Activated naive CD4-positive, alpha-beta T cell treated with Interleukin-2 at 50 U/mL for 16 hours (primary cell): ENCODE results near the gene MDH1B.
"Not testable (repeated sequence)": the region's sequence is repeated elsewhere in the genome, so short reads cannot be mapped to it uniquely, and the experiment has no call there.

Experiments used
- DNase-seq: peaks from one replicate; pipeline ENCODE4 v3.0.0-alpha.2; 2020

MDH1B gene

DNA sequence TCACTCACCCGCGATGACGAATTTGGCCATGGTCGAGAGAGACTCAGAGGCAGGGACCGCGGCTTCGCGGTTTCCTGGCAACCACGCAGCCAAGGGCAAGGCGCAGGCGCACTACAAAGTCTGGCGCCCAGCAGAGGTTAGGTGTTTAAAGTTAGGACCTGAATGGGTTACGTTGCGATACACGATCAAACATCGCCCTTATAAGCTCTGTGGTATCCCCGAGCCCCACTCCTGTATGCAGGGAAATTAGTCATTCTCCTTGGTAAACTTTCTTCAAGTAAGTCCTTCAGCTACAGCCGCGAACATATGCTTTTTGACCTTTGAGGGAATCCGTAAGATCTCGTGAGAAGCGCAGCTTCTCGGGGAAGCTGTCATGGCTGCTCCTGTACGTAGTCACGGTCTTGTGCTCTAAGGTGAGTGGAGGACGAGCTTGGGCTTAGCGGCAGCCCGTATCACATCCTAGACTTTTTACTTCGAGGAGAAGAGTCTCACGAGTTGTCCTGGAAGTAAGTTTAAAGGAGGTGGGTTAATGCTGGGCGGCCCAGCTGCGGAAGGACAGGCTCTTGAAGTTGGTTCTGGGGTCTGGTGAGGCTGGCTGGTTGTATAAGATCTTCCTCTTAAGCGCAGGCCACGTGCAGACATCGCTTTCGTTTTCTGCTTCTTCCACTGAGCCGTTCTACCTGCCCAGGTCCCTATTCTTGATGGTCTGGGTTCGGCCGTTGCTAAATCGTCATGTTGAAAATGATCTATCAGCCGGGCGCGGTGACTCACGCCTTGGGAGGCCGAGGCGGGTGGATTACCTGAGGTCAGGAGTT, at the start of gene MDH1B, which contains the start of gene FASTKD2:
Gene MDH1B, minus strand, starts transcription at position 87 of the 815 bp plus-strand sequence. Its CDS starts 57 bp downstream, at position 30.
Gene FASTKD2, plus strand, starts transcription at position 365 of the 815 bp plus-strand sequence. CDS start 1,088 bp downstream, outside the sequence.
- peak; percentile 86 for DNase-seq

DNA sequence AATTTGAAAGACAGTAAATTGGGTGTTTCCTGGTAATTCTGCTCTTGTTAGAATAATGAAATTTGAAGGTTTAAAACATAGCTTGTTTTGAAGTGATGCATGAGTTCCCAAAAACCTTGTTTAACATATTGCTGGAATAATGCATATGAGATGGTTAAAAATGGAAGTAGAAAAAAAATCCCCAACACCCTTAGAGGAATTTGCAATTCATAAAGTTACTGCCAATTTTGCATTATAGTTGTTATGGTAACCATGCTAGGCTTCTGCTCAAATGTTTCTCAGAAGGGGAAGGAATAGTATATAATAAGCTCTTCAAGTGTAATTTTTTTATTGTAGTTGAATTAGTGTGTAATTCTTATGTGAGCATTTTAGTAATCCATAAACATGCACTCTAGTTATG, 49.4 kb upstream of the MDH1B start:
- no peak for DNase-seq

DNA sequence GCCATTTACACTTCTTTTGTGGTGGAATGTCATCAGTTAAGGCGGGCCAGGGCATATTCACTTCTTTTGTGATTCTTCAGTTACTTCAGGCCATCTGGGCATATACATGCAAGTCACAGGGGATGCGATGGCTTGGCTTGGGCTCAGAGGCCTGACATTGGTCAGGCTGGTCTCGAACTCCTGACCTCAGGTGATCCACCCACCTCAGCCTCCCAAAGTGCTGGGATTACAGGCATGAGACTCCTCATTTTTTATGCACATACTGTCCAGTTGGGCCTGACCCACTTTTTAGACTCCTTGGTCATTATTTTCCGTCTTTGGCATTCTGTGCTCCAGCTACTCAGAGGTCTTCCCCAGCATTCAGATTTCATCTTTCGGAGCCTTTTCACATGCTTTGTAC, 47.3 kb upstream of the MDH1B start:
- DNase-seq, result not testable (repeated sequence)

DNA sequence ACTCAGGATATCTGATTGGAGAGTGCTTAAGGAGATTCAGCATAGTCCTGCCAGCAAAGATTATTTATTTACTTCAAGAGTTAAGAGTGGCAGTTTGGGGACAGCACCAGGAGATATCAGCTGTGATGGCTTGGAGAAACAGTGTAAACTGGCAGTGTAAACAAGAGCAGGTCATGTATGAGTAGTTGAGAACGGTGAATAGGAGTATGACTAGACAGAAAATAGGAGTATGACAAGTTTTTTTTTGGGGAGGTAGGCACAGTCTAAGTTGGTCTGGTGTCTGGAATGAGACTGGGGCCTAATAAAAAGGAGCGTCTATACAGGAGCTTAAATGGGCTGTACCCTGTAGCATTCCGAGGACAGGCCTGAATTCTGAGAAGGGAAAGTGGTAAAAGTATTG, 42.5 kb upstream of the MDH1B start:
- DNase-seq, result not testable (repeated sequence)

DNA sequence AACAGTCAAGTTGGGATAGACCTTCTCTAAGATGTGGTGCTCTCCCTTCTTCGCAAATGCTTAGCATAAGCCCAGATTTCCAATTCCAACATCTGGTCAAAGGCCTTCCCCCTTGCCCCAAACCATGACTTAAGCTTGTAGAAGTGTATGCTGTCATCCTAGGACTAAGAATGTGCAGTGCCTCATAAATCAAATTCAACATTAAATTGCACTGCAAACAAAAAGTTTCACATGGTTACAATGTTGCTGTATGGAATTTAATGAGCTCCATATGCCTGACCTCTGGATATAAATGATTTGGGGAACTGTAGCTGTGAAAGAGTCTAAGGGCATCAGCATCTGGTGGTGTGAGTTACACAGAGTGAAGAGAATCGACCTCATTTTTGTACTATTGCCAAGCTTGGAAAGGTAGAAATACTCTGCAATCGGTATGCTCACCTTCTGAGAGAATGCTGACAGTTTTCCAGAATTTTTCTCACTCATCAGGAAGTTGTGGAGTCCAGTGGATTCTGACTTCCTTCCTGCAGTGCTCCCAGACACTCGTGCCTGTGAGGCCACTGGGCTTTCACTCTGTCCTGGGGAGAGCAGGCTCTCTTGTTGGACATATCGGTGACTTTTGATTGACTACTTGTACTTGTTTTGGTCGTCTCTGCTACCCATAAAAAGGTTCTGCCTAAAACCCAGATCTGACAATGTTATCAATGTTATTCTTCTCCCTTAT, 40.9 kb upstream of the MDH1B start:
- DNase-seq, result no peak

DNA sequence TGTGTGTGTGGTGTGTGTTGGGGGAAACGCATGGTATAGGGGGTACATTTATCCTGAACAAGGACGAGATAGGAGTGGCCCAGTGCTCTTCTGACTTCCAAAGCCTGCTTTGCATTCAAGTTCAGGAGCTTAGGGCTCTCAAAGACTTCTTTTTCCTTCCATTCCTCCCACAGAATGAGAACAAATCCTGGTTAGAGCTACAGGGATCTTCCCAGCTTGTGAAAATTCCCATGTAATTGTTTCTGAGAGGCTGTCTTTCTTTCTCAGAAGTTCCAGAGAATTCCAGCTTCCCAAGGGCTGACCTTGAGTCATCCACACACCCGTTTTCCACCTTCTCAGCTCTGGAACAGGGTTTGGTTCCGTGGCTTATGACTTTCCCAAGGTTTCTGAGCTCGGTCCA, 39.2 kb upstream of the MDH1B start:
- no peak for DNase-seq

DNA sequence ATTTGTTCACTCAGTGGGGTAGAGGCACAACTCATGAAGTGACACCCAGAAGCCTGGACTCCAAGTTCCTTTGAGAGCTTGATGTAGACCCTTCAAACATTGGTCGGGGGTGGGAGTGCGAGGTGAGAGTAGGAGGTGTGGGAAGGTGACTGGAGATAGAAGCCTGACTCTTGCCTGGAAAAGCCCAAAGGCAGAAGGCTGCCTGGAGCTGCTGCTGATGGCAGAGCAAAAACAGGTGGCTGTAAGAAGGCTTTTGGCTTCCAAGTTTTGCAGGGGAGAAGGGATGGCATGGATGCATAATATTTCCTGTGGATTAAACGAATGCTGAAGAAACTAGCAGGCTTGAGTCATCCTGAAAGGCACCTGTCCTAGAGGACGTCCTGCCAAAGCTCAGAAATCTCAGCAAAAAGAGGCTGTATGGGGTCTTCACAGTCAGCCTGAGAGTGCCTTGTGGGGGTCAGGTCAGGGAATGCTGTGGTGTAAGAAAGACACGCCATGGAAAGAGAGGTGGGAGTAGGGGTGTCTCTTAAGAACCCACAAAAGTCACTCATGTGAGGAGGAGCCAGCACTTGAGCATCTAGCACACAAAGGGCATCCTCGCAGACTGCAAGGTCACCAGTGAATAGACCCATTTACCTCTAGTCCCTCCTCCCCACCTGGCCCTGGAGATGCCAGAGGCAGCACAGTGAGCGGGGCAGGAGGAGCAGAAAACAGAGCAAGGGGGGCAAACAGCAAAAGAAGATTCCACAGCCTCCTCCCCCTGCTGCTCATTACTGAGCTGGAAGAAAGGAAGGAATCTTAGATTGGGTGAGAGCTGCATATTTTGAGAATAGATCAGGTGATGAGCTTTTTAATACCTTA, 37.8 kb upstream of the MDH1B start:
- no peak for DNase-seq

DNA sequence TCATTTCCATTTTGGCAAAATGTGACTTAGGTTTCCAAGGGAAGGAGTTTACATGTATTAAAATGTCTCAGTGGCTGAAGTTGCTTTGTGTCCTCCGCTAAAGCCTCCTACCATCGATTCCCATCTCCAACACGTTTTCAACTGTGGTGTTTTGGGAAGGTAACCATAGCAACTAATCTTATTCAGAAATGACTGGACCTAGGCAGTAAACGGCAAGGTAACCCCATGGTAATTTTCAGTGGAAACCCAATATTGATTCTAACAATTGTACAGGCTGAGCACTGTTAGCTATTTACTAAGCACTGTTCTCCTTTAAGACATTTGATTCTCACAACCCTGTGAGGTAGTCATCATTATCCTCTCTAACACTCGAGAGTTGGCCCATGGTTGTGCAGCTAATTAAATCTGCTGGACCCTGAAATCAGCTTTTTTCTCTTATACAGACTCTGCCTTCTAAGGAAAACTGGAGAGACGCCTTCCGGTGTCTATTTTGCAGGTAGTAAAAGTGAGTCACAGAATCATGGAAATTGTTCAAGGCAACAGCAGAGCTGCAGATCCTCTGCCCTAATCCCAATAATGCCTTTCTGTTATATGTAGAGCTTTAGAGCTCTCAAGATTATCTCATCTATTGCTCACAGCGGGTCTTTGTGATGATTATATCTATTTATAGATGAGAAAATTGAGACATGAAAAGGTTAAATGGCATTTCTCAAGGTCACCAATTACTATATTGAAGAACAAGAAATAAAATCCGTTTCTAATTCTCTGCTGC, 36.5 kb upstream of the MDH1B start:
- DNase-seq, result no peak

DNA sequence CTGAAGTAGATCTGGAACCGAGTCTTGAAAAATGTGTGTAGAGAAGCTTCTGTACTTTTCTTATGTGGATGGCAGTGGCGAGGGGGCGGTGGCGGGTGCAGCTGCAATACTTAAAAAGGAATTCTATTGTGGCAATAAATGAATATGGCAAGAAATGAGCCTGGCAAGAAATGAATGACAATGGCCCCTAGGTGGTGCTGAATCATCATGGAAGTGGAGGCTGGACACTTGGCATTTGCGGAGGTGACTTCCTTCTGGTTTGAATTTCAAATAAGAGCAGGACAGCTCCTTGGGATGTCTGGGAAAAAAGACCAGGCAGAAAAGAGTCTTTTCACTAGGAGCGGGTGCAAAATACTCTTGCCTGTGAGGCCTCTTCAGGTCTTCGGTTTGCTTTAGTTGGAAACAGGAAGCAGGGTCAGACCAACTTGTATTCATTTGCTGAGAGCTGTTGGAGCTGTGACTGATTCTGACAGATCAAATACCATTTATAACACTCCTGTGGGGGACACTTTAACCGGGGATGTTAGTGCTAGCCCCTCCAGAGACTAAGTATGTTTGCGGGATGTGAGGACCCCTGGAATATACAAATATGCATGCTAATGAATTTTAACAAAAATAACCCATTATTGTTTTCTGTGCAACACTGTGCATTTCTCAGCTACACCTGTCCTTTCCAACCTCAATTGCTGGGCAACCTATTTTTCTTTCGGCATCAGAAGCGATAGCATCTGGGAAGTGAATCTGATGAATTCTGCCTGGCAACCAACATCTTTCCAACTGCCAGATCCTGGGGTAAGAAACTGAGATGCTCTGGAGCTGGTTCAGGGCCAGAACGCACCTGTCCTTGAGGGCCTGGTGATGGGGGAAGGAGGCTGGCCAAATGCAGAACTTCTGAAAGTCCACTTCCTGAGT, 35.6 kb upstream of the MDH1B start:
- peak; percentile 28 for DNase-seq

DNA sequence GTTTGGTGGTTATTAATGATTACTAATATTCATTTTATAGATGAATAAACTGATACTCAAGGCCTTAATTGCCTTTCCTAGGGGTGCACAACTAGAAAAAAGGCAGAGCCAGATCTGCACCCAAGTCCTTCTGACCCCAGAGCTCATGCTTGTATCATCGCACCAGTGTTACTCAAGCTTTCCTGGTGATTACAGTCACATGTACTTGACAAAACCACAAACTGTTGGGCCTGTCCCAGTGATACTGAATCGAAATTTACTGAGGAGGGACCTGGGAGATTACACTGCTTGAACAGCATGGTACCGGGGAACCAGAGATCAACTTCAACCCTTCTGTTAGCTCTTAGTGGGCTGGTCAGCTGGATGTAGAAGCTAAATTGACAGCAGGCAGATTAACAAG, 34.0 kb upstream of the MDH1B start:
- no peak for DNase-seq

DNA sequence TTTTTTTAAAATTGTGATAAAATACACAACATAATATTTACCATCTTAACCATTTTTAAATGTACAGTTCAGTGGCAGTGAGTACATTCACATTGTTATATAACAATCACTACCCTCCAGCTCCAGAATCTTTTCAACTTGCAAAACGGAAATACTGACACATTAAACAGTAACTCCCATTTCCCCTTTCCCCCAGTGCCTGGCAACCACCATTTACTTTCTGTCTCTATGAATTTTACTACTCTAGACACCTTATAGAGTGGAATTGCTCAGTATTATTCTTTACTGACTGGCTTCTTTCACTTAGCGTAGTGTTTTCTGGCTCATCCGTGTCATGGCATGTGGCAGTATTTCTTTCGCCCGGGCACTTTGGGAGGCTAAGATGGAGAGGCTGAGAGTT, 32.9 kb upstream of the MDH1B start:
- DNase-seq, result no peak

DNA sequence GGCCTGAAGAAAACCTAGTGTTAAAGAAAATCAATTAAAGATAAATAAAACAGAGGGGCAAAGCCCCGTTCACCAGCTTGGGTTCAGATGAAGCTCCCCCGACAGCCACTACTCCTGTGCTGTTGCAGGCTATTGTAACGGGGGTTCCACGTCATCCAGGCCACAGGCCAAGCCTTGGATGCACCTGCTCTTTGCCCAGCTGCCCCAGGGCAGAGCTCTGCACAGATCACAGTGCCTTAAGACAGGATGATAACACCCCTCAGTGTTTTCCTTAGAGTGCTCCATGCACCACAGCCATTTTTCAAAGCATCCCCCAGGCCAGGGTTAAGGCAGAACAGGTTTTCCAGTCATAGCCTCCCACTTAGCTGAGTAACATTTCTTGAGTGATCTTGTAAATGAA, 32.2 kb upstream of the MDH1B start:
- DNase-seq, result no peak

DNA sequence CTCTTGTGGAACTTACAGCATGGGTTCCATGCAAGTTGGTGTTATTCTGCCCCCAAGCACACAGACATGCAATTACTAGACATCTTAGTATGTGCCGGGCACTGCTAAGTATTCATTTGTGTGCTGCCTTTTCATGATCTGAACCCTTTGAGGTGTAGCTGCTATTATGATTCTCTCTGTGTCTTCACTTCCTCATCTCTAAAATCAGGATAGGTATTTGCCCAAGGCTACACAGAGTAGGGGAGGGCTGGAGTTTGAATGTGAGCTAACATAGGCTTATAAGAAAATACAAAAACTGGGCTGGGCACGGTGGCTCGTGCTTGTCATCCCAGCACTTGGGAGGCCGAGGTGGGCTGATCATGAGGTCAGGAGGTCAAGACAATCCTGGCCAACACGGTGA, 27.5 kb upstream of the MDH1B start:
- no peak for DNase-seq

DNA sequence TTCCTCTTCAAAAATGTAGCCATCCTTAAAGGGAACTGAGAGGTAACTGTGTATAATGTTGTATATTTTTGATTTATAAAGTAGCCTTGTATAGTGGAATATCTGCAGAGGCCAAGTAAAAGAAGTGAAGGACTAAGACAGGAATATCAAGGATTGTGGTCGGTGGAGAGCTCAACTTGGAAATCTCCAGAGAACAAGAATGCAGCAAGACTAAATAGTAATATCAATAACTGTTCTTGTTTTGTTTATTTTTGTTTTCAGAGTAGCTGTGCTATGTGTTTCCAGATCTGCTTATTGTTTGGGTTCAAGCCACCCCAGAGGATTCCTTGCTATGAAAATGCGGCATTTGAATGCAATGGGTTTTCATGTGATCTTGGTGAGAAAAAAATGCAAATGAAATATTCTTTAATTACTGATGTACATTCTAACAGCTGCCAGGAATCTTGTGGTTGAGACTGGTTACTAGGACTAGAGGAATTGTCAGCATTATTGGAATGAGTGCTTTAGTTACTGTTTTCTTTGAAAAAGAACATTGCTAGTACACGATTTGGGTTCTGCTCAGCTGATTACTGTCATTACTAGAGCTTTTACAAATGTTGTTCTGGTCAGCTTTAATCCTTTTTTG, 25.3 kb upstream of the MDH1B start:
- no peak for DNase-seq

DNA sequence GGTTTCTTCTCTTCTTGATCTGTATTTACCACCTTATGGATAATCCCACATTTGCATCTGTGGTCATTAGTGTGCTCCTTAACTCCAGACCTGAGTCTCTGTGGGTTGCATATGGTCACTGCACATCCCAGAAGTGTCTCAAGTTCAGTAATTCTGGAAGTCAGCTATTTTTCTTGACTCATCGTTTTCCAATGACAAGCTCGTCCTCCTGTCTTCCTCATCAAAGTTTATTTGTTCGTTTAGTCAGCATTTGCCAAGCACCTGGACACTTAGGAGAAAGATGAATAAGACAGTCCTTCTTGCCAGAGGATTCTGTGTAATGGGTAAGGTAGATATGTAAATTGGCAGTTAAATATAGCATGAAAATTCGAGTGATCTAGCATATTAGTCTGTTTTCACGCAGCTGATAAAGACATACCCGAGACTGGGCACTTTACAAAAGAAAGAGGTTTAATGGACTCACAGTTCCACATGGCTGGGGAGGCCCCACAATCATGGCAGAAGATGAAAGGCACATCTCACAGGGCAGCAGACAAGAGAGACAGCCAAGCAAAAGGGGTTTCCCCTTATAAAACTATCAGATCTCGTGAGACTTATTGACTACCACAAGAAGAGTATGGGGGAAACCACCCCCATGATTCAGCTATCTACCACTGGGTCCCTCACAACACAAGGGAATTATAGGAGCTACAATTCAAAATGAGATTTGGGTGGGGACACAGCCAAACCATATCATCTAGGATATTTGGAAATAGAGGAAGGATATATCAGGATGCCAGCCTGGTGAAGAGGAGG, 19.6 kb upstream of the MDH1B start:
- DNase-seq, result no peak

DNA sequence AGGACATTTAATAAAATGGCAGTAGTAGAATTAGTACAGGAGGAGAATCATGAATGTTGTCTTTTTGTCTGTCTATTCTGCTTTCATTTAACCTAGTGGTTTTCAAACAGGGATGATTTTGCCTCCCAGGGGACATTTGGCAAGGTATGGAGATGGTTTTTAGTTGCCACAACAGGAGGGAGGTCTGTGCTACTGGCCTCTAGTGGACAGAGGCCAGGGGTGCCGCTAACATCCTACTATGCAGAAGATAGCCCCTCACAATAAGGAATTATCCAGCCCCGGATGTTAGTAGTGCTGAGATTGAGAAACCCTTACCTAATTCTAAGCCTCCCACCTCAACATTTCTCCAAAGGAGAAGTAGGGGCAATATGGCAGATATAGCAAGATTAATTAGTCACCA, 18.6 kb upstream of the MDH1B start:
- no peak for DNase-seq

DNA sequence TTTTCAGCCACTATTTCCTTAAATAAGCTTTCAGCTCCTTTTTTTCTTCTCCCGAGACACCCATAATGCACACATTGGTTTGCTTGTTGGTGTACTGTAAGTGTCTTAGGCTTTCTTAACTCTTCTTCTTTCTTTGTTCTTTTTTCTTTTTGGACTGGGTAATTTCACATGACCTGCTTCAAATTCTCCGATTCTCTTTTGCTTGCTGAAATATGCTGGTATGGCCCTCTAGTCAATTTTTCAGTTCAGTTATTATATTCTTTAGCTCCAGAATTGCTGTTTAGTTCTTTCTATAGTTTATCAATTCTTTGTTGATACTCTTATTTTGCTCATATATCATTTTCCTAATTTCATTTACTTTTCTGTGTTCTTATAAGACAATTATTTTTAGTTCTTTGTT, 15.5 kb upstream of the MDH1B start:
- no peak for DNase-seq

DNA sequence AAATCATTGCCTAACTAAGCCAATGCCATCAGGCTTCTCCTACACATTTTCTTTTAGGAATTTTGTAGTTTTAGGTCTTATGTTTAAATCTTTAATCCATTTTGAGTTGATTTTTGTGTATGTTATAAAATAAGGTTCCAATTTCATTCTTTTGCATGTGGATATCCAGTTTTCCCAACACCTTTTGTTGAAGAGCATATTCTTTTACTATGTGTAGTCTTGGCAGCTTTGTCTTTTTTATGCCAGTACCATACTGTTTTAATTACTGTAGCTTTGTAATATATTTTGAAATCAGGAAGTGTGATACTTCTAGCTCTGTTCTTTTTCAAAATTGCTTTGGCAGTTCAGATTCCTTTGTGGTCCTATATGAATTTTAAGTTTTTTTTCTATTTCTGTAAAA, 11.3 kb upstream of the MDH1B start:
- DNase-seq, result no peak

DNA sequence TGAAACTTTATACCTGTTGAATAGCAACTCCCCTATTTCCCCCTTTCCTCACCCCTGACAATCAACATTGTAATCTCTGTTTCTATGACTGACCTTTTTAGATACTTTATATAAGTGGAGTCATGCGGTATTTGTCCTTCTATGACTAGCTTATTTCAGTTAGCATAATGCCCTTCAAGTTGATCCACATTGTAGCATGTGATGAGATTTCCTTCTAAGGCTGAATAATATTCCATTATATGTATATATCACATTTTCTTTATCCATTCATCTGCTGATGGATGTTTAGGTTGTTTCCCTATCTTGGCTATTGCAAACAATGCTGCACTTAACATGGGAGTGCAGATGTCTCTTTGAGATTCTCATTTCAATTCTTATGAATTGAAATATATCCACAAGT, 9.7 kb upstream of the MDH1B start:
- DNase-seq, result no peak
